Panc1 (cell line): ENCODE data around the gene IFT27. TPM values are rescaled to one million over a fixed set of nuclear protein-coding genes. Genes with fewer than 3 reads are reported as not detected.

Source experiments
- ATAC-seq: fragments of 200-7000 bp; cut with Tn5 transposase; 2 replicates; pipeline ENCODE4 v1.9.1; 2020; ENCODE audit warnings: mild to moderate bottlenecking, moderate library complexity
- BruUV-seq: library from RNA; stranded (reverse); fragments of 400-500 nt; replicated peaks from 2 replicates; lab custom pipeline; 2021; lab: Mats Ljungman, UMichigan
- CTCF ChIA-PET: fragments of 300-600 bp; sonication (Branson Sonifier 250); formaldehyde crosslinking; loops from one replicate; lab custom pipeline; 2022; ENCODE audit warnings: antibody characterized with exemption; lab: Charles Lee
- POLR2A ChIA-PET: fragments of 300-600 bp; sonication (Branson Sonifier 250); formaldehyde crosslinking; loops from one replicate; lab custom pipeline; 2022; ENCODE audit warnings: antibody characterized with exemption; lab: Charles Lee
- DNase-seq: peaks from one replicate; pipeline ENCODE4 v3.0.0-alpha.2; 2010; ENCODE audit warnings: low read depth, low spot score
- H3K27ac ChIP-seq: 2 replicates; pipeline ENCODE4 v1.5.1; 2011; ENCODE audit warnings: mild to moderate bottlenecking, low read length, inconsistent platforms
- H3K27me3 ChIP-seq: fragments of 200-500 bp; sonication (Bioruptor generic); 2 replicates; pipeline ENCODE4 v1.6.0; 2014; ENCODE audit warnings: low read length, inconsistent platforms; ENCODE audit not compliant: control insufficient read depth, insufficient read depth
- H3K36me3 ChIP-seq: fragments of 200-500 bp; sonication (Bioruptor generic); 2 replicates; pipeline ENCODE4 v1.5.1; 2014; ENCODE audit warnings: inconsistent platforms, mild to moderate bottlenecking, low read length, moderate library complexity; ENCODE audit not compliant: control insufficient read depth, insufficient read depth
- H3K4me1 ChIP-seq: 2 replicates; pipeline ENCODE4 v1.5.1; 2011; ENCODE audit warnings: inconsistent platforms, mild to moderate bottlenecking, low read length, moderate library complexity; ENCODE audit not compliant: control insufficient read depth, insufficient read depth
- H3K4me3 ChIP-seq, 2 experiments: 2 replicates each; pipeline ENCODE4 v1.5.1; 2011 to 2012; ENCODE audit warnings: low read depth in 2 of 2, low read length in 2 of 2, mild to moderate bottlenecking in 2 of 2, inconsistent platforms in 1 of 2, moderate library complexity in 1 of 2
- H3K9me3 ChIP-seq: fragments of 200-500 bp; sonication (Bioruptor generic); 2 replicates; pipeline ENCODE4 v1.5.1; 2014; ENCODE audit warnings: low read depth, mild to moderate bottlenecking, inconsistent platforms, low read length, moderate library complexity; ENCODE audit not compliant: control insufficient read depth, insufficient read depth
- CTCF ChIP-seq: fragments of 450-650 bp; IDR thresholded peaks from 2 replicates; pipeline ENCODE4 v1.5.1; 2017; ENCODE audit warnings: mild to moderate bottlenecking
- POLR2AphosphoS5 ChIP-seq: IDR thresholded peaks from 2 replicates; pipeline ENCODE4 v1.6.1; 2012; ENCODE audit warnings: mild to moderate bottlenecking, low read depth, low read length, moderate library complexity
- REST ChIP-seq, 2 experiments: IDR thresholded peaks; 2 replicates each; pipeline ENCODE4 v1.6.1; 2011 to 2012; ENCODE audit warnings: low read depth in 2 of 2, control low read depth in 1 of 2, low read length in 1 of 2, mild to moderate bottlenecking in 1 of 2, moderate library complexity in 1 of 2; ENCODE audit not compliant: insufficient read depth in 1 of 2
- SIN3A ChIP-seq: IDR thresholded peaks from 2 replicates; pipeline ENCODE4 v1.6.1; 2012; ENCODE audit warnings: low read depth, mild to moderate bottlenecking, low read length, moderate library complexity, borderline replicate concordance; ENCODE audit not compliant: insufficient read depth
- TCF7L2 ChIP-seq: IDR thresholded peaks from 2 replicates; pipeline ENCODE4 v1.6.1; 2011; ENCODE audit warnings: mild to moderate bottlenecking, low read depth, low read length, inconsistent platforms
- in situ Hi-C: cut with HindIII; loops from 2 replicates; pipeline ENCODE4 v1.10.0; 2016; ENCODE audit warnings: low sequenced_read_pairs, low pct_unique_long_range_greater_than_20kb
- intact Hi-C: fragments of 100-400 bp; cut with micrococcal nuclease; formaldehyde crosslinking; loops from one replicate; pipeline ENCODE4 v1.10.0; 2022; ENCODE audit not compliant: unreplicated experiment
- total RNA-seq: library from RNA; stranded (reverse); gene quantifications from one replicate; pipeline ENCODE4 v1.2.1, GENCODE V29; 2021; ENCODE audit not compliant: unreplicated experiment

Gene IFT27
- total RNA-seq, 1 experiment from 2014 or later, result 44.4 TPM

GRCh38 chr22:36819112-36819511 lies 43.2 kb upstream of the IFT27 start:
- intact Hi-C loops, result no loop called here
- ATAC-seq, result no peak

GRCh38 chr22:36818010-36818642 lies 42.2 kb upstream of the IFT27 start:
- peaks cover 8% of the 10 kb centered on the region; the same call in 1 of the 2 replicates for H3K27me3 ChIP-seq
- in situ Hi-C loops (no loop called here), intact Hi-C loops (no loop called here)
- ChIA-PET POLR2A (no interaction called here), CTCF (no interaction called here)
- no peak overlapping the region for H3K27ac ChIP-seq
- no peak for DNase-seq
- no peaks in the 10 kb centered on the region for H3K36me3 ChIP-seq
- no peak overlapping the region for H3K4me3 ChIP-seq
- BruUV-seq, result no TSS peak
- TF ChIP-seq REST (IDR thresholded peaks at IDR 0.05; ENCODE audit: insufficient read depth in 1 of 2, low read depth in 2 of 2, low read length in 1 of 2), result no peak
- TF ChIP-seq POLR2AphosphoS5, result no peak
- no peak for TF ChIP-seq CTCF
- no peak for TF ChIP-seq TCF7L2
- TF ChIP-seq SIN3A, result no peak
- H3K4me1 ChIP-seq, result no peaks in the 10 kb centered on the region; the same call in 1 of the 2 replicates
- ATAC-seq, result no peak
- H3K9me3 ChIP-seq, result no peaks in the 10 kb centered on the region

More at GRCh38 chr22:36819112-36819511, 43.2 kb upstream of the IFT27 start:
- Histone ChIP-seq H3K27me3 (peaks cover 8% of the 10 kb centered on the region; the same call in 1 of the 2 replicates), H3K36me3 (no peaks in the 10 kb centered on the region), H3K9me3 (no peaks in the 10 kb centered on the region), H3K27ac (no peak overlapping the region), H3K4me1 (no peaks in the 10 kb centered on the region; the same call in 1 of the 2 replicates), H3K4me3 (no peak overlapping the region)
- ChIA-PET CTCF (no interaction called here), POLR2A (no interaction called here)
- DNase-seq, result no peak
- in situ Hi-C loops, result no loop called here
- TF ChIP-seq POLR2AphosphoS5 (no peak), TCF7L2 (no peak), CTCF (no peak), SIN3A (no peak), REST (IDR thresholded peaks at IDR 0.05; ENCODE audit: insufficient read depth in 1 of 2, low read depth in 2 of 2, low read length in 1 of 2) (no peak)
- BruUV-seq, result no TSS peak
